ENCODE measurements around the gene TLR2. TPM values are rescaled to one million over a fixed set of nuclear protein-coding genes. Genes with fewer than 3 reads are reported as not detected.

Gene TLR2
- total RNA-seq, 4 donors from 2014 or later: 8.4 to 13.1 (median 10.1) TPM

DNA sequence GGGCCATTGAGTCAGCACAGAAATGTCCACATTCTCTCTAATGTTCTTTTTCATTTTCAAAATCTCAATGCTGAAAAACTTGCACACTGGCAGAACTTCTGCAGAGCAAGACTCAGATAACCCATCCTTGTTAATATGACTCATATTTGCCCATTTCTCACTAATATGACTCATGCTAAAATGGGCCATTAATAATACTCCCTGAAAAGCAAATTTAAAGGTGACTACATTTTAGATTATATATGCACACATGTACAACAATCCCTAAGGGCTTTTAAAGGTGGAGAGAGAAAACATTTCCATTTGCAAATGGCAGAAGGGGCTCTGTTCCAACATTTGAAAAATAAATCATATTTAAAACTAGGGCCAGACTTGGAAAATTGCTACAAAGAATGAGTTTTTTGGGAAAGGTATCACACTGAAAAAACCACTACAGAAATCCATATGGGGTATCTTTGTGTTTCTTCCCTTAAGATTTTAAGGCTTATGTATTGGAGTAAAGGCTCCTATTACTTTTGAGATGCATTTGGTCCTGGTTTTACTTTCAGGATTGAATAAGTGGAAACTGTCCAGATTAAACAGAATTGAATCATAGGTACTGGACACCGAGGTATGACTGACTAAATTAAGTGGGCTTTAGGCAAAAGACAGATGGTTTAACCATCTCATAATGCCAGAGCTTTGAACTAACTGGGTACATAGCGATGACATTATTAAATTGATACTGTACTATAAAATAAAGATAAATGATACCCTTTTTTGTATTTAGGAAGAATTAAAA is 30.0 kb downstream of the TLR2 start:
- Histone ChIP-seq H3K27me3 (no peaks in the 10 kb centered on the region), H3K9me3 (no peaks in the 10 kb centered on the region), H3K4me1 (no peaks in the 10 kb centered on the region), H3K4me3 (no peak overlapping the region), H3K36me3 (no peaks in the 10 kb centered on the region), H3K27ac (no peak overlapping the region)
- TF ChIP-seq POLR2AphosphoS5 (IDR thresholded peaks at IDR 0.05) (no peak), POLR2A (IDR thresholded peaks at IDR 0.05) (no peak), EP300 (IDR thresholded peaks at IDR 0.05) (no peak)
- TF ChIP-seq, protein P1, sequence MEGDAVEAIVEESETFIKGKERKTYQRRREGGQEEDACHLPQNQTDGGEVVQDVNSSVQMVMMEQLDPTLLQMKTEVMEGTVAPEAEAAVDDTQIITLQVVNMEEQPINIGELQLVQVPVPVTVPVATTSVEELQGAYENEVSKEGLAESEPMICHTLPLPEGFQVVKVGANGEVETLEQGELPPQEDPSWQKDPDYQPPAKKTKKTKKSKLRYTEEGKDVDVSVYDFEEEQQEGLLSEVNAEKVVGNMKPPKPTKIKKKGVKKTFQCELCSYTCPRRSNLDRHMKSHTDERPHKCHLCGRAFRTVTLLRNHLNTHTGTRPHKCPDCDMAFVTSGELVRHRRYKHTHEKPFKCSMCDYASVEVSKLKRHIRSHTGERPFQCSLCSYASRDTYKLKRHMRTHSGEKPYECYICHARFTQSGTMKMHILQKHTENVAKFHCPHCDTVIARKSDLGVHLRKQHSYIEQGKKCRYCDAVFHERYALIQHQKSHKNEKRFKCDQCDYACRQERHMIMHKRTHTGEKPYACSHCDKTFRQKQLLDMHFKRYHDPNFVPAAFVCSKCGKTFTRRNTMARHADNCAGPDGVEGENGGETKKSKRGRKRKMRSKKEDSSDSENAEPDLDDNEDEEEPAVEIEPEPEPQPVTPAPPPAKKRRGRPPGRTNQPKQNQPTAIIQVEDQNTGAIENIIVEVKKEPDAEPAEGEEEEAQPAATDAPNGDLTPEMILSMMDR (IDR thresholded peaks at IDR 0.05): no peak
- DNase-seq (ENCODE audit: low spot score in 2 of 2): no peak
- 64% methylated on average over 2 of the region's 2 CpGs for WGBS

DNA sequence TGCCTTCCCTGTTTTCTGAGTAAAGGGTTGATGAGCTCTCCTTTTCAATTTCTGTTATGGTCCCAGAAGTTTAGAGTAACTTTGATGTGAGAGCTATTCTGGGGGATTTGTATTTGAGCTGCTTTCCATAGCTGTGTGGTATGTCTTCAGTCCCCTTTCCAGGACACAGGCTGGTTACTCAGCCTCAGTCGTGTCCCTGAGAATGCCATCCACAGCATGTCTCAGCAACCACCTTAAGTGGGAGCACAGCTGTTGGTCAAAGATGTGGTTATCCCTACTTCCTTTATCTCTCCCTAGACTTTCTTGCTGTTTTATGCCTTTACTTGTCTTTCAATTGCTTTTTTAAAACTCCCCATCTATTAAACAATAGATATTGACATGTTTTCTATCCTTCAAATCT is 38.0 kb downstream of the TLR2 start:
- Histone ChIP-seq H3K36me3 (no peaks in the 10 kb centered on the region), H3K27me3 (no peaks in the 10 kb centered on the region), H3K9me3 (no peaks in the 10 kb centered on the region), H3K27ac (no peak overlapping the region), H3K4me1 (no peaks in the 10 kb centered on the region), H3K4me3 (no peak overlapping the region)
- 72% methylated on average over 1 of the region's 1 CpG for WGBS
- no peak for DNase-seq (ENCODE audit: low spot score in 2 of 2)
- no peak for TF ChIP-seq EP300 (IDR thresholded peaks at IDR 0.05)
- TF ChIP-seq POLR2AphosphoS5 (IDR thresholded peaks at IDR 0.05): no peak
- TF ChIP-seq, protein P1 (IDR thresholded peaks at IDR 0.05): no peak
- TF ChIP-seq POLR2A (IDR thresholded peaks at IDR 0.05): no peak

DNA sequence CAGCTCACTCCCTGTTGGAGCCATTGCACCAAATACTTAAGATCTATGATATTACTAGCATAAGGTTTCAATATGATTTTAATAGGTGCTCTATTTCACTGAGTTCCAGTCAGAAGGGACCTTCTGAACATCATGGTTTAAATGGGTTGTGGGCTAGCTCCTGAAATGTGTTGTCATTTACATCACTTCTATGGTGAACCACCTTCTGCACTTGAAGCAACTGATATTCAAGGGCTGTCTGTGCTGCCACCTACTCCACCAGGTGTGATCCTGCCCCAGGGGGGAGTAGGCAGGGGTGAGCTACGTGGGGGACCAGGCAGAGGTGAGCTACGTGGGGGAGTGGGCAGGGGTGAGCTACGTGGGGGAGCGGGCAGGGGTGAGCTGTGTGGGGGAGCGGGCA is 40.5 kb downstream of the TLR2 start:
- H3K9me3 ChIP-seq: no peaks in the 10 kb centered on the region
- TF ChIP-seq POLR2A (IDR thresholded peaks at IDR 0.05): no peak
- TF ChIP-seq EP300 (IDR thresholded peaks at IDR 0.05): no peak
- no peak for TF ChIP-seq POLR2AphosphoS5 (IDR thresholded peaks at IDR 0.05)
- TF ChIP-seq, protein P1 (IDR thresholded peaks at IDR 0.05): no peak
- H3K27ac ChIP-seq: no peak overlapping the region
- no peaks in the 10 kb centered on the region for H3K4me1 ChIP-seq
- DNase-seq (ENCODE audit: low spot score in 2 of 2): no peak
- H3K4me3 ChIP-seq: no peak overlapping the region
- H3K36me3 ChIP-seq: no peaks in the 10 kb centered on the region
- H3K27me3 ChIP-seq: no peaks in the 10 kb centered on the region
- WGBS: 92% methylated on average over 5 of the region's 5 CpGs

DNA sequence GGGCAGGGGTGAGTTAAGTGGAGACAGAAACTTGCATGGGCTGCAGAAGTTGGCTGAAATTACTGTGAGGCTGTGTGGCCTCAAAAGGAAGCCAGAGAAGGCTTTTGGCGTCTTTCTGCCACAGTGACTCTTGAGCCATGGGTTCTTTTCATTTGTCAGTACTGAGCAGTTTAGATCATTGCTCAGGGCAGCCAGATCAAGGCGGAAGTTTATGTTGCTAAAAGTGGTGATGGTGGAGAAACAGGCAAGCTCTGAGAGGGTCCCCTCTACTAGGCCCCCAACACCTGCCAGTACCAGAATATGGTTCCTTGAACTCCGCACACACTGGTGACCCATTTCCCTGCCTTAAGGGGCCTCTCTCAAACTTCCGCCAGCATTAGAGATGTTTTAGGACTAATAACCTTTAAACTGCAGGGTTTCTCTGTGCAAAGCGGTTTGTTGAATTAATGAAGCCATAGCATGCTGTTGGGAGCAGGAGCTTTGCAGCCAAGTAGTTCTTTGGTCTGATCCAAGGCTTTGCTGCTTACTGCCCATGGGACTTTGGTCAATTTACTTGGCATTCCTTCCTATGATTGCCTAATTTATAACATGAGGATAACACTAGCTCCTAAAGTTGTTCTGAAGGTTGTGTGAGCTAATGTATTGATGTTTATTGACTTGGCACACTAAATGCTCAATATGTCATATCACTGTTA is 41.2 kb downstream of the TLR2 start:
- H3K36me3 ChIP-seq: no peaks in the 10 kb centered on the region
- no peaks in the 10 kb centered on the region for H3K27me3 ChIP-seq
- H3K4me1 ChIP-seq: no peaks in the 10 kb centered on the region
- 92% methylated on average over 5 of the region's 5 CpGs for whole genome bisulfite sequencing
- H3K9me3 ChIP-seq: no peaks in the 10 kb centered on the region
- no peak overlapping the region for H3K27ac ChIP-seq
- DNase-seq (ENCODE audit: low spot score in 2 of 2): no peak
- TF ChIP-seq EP300 (IDR thresholded peaks at IDR 0.05) (no peak), POLR2AphosphoS5 (IDR thresholded peaks at IDR 0.05) (no peak)
- H3K4me3 ChIP-seq: no peak overlapping the region

DNA sequence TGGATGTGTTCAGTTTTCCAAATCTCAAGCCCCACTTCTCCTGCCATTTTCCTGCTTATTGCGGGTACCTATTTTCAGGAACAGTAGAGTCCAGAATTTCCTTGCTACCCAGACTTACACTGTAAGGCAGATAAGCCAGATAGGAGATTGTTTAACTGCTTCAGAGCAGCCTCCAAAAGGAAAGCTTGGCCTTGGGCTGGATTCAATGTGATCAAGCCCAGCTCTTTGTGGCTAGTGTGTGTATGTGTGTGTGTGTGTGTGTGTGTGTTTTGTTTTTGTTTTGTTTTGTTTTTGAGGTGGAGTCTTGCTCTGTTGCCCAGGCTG is 41.7 kb downstream of the TLR2 start:
- H3K27ac ChIP-seq: no peak overlapping the region
- no peaks in the 10 kb centered on the region for H3K4me1 ChIP-seq
- no peak overlapping the region for H3K4me3 ChIP-seq
- TF ChIP-seq, protein P1 (IDR thresholded peaks at IDR 0.05): no peak
- TF ChIP-seq POLR2AphosphoS5 (IDR thresholded peaks at IDR 0.05) (no peak), POLR2A (IDR thresholded peaks at IDR 0.05) (no peak), EP300 (IDR thresholded peaks at IDR 0.05) (no peak)
- 81% methylated on average over 1 of the region's 1 CpG for WGBS
- no peaks in the 10 kb centered on the region for H3K27me3 ChIP-seq
- no peaks in the 10 kb centered on the region for H3K9me3 ChIP-seq
- no peak for DNase-seq (ENCODE audit: low spot score in 2 of 2)
- H3K36me3 ChIP-seq: no peaks in the 10 kb centered on the region

Measured in suprapubic skin (tissue), 4 donors.